ENCODE measurements around the gene NOL11.
"Not testable (repeated sequence)": the region's sequence is repeated elsewhere in the genome, so short reads cannot be mapped to it uniquely, and the experiment has no call there.

The NOL11 gene

DNA sequence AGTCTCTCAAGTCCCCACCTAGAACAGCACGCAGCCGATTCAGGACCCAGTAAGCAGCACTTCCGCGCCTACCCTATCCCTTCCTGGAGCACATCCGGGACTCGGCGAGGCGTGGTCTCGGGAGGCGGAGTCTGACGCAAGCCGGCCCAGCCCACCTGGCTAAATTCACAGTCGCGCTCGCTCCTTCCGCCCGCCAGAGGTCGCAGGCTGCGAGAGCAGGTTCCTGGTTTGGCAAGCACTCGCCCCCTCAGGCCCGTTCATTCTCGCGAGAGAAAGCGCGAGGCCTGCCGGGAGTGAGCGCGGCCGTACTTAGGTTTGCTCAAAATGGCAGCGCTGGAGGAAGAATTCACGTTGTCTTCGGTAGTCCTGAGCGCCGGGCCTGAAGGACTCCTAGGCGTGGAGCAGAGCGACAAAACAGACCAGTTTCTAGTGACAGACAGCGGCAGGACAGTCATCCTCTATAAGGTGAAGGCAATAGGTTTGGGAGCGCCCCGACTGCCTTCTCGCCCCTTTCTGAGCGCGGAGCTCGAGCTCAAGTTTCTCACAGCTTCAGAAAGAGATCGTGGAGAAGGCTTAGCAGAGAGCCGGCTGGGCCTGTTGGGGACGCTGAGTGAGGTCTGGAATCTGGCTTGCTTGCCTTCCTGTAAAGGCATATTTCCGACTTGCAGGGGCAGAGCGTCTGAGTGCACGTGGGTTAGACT, at the start of gene NOL11:
NOL11 (plus strand) TSS at position 313 of the 701 bp plus-strand sequence; CDS start at position 325, 12 bp downstream.
- in situ Hi-C loops (cut with MboI; ENCODE audit: low sequenced_read_pairs): no loop called here

DNA sequence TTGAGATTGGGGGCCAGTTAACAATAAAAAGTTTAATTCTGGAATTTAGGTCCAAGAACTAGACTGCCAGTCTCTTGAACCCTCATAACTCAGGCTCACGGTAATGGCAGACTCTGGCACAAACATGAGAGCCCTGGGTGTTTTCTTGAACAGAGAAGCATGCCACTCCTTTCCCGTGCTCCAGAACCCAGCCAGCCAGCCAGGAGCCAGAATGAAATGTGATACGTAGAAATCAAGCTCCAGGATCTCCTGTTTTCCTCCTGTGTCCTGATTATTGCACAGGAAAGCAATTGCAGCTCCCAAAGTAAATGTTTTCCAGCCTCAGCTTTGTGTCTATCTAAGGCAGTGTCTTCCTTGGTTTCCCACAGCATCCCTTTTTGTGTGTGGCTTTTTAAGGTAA, 46.2 kb upstream of the NOL11 start:
- in situ Hi-C loops (cut with MboI; ENCODE audit: low sequenced_read_pairs): no loop called here

DNA sequence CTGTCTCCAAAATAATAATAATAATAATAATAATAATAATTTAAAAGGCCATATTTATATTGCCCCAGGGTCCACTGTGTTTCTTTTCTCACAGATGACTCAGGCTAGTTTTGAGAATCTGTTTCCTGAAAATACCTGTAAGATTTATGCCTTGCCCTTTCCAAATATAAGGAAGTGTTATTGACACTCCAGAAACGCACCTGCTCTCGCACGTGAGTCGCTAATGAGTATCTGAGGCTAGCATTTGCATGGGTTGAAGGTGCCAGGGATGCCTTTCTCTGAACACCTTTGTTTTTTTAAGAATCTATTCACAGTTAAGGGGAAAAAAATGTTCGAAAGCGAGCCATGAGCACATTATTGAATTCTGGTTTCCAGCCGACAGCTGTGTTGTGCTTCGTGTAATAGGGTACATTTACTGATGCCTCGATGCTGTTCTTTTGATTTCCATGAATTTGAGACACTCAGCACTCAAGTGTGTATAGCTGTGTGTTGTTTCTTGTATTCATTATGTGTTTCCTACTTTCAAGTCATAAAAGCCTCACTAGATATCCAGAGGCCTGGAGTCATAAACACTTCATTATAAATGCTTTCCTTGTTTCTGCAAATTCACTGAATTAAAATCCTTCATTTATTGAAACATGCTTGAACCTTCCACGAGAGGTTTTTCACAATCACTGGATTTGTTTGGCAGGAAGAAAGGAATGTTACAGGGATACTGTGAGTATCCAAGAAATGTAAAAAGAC, 45.0 kb upstream of the NOL11 start:
- in situ Hi-C loops (cut with MboI; ENCODE audit: low sequenced_read_pairs): no loop called here

DNA sequence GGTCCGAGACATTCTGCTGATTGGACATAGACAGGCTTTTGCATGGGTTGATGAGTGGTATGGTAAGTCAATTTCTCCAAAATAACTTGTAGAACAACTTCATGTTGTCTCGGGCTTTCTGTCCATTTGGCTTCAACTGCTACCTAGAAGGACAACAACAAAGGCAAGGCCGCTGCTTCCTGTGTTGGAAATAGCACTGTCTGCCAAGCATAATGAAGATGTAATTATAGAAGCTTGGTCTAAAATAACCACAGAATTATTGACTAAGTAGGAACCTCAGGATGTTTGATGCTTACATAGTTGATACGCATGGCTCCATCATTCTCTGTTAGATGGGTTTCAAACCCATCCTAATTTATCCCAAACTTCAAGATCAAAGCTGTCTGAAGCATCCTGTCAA, 42.3 kb upstream of the NOL11 start:
- in situ Hi-C loops (cut with MboI; ENCODE audit: low sequenced_read_pairs): no loop called here

DNA sequence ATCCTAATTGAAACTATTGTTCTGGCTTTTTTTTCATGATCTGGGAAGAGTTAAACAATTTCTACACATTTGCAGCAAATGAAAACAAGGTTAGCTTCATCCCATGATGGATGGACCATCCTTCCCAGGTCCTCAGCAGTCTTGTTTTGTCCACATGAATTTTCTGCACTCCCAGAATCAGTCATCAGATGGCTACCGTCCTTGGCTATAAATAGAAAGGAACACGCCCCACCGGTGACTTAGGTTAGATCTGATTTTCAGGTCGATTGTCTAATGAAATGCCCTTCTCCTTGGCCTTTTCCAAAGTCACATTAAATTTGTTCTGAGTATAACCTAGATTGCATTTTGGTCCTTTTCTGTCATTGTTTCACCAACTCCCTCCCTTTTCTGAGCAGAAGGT, 41.4 kb upstream of the NOL11 start:
- in situ Hi-C loops (cut with MboI; ENCODE audit: low sequenced_read_pairs): no loop called here

DNA sequence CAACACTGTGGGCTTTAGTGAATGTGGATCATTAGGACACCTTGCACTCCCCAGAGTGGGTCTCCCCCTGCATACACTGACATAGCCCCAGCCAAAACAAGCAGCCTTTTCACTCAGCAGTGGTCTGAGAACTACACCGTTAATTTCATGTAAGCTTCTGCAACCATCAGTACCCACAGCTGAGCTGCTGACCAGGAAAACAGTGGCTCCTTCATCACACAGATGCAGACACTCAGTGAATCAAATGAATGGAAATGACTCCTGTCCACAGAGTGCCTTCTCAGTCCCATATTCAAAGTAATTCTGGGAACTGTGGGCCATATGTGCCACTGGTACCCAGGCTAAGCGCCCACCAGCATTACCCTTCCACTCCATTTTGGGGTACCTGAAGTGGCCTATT, 39.3 kb upstream of the NOL11 start:
- in situ Hi-C loops (cut with MboI; ENCODE audit: low sequenced_read_pairs): no loop called here

DNA sequence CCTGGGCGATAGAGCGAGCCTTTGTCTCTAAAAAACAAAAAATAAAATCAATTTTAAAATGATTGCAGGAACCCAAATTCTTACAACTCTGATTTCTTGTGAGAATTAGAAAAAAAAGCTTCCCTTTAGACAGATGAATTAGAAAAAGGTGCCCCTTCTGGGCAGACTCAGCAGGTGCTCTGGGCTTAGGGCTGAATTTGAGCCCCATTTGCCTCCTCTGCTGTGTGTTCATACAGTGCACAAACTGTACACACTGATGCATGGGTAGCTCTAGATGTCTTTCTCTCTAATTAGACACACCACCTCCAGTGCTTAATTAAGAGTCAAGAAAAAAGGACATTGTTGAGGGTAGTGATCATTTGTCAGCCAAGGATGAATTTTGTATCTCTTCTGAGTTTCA, 38.5 kb upstream of the NOL11 start:
- in situ Hi-C loops (cut with MboI; ENCODE audit: low sequenced_read_pairs): no loop called here

DNA sequence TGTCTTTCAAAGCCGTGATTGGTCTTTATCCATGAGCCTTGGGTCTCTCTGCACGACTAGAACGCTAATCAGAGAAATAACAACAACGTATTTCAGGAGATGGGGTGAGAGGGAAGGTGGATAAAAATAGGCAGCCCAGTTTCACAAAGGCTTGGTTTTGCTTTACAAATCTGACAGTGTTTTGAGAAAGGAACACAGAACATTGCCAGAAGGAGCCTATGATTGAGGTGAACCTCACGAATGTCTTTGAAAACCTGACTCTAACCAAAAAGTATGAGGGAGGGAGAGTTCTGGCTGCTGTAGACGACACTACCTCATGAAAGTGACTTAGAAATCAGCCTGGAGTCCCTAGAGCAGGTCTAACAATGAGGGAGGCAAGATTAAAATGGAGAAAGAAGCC, 38.0 kb upstream of the NOL11 start:
- in situ Hi-C loops (cut with MboI; ENCODE audit: low sequenced_read_pairs): loop anchor here (10.0 kb wide), 1 partner anchor 305 kb away; the partner anchor contains the start of gene PITPNC1

DNA sequence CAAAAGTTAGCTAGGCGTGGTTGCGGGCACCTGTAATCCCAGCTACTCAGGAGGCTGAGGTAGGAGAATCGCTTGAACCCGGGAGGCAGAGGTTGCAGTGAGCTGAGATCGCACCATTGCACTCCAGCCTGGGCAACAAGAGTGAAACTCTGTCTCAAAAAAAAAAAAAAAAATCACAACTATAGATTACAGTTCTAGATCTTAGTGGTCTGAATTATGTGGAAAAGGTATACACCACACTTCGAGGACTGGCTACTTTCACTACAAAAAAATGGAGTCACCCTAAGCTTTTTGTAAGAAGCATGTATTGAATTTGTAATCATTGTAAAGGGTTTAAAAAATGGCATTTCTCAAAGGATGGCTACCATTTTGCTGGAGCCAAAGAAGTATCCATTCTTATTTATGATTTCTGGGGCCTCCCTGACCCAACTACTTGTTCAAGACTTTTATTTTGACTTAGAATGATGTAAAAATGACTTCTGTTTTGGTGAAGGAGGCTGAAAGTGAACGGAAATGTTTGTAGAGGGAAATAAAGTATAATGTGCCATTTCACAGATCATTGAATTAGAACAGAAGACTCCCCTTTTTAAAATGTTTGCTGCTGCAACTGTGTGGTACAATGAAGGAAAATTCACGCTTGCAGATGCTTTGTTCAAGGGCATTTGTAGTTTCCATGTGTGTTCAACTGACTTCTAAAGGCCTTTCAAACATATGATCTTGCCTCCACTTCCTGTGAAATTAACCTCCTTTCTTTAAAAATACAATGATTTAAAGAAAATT, 37.1 kb upstream of the NOL11 start:
- in situ Hi-C loops (cut with MboI; ENCODE audit: low sequenced_read_pairs): loop anchor here (10.0 kb wide), 1 partner anchor 306 kb away; the partner anchor contains the start of gene PITPNC1

DNA sequence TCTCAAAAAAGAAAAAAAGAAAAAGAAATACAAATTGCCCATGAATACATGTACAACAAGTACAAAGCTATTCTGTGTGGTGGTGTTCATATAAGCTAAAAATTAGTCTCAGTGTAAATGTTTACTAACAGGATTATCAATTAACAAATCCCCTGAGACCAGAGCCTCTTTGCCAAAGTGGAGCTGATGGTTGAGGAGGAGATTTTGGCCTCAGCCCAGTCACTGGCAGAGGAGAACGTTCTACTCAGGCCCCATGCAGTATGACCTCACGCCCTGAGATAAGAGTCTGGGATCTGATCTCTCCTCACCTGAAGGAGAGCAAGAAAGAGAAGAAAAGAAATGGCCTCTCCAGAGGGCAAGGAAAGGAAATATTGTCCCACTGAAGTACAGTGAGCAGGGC, 35.5 kb upstream of the NOL11 start:
- in situ Hi-C loops (cut with MboI; ENCODE audit: low sequenced_read_pairs): loop anchor here (10.0 kb wide), 1 partner anchor 307 kb away; the partner anchor contains the start of gene PITPNC1

DNA sequence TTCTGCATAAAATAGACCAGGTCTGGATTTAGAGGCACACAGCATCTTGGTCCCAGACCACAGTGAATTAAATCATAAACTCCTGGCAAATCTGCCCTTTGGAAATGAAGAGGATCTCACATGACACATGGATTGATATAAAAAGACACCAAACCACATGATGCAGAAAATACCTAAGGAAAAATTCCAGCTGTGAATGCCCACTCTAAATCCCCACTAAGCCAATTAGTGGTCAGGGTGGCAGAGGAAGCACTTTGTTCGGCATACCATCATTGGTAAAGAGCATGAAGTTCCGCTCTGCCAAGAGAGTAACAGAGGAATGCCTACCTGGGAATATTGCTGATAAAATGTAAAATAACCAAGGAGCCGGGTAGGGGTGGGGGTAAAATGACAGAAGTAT, 32.4 kb upstream of the NOL11 start:
- in situ Hi-C loops (cut with MboI; ENCODE audit: low sequenced_read_pairs): loop anchor here (10.0 kb wide), 1 partner anchor 311 kb away; the partner anchor contains the start of gene PITPNC1

DNA sequence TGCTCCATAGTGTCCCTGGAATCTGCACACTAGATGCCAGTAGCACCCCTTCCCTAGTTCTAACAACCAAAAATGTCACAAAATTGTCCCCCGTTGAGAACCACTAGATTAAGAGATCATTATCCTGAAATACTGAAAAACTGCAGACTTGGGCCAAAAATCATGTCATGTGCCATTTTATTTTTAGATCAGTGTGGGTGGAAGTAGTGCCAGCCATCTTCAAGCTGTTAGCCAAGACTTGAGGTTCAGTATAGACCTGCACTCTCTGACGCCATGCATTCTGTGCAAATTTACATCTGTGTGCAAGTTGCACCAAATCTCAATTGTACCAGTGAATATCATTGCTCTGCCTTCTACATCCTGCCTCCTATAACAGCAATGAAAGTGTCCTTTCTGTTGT, 31.5 kb upstream of the NOL11 start:
- in situ Hi-C loops (cut with MboI; ENCODE audit: low sequenced_read_pairs): loop anchor here (10.0 kb wide), 1 partner anchor 311 kb away; the partner anchor contains the start of gene PITPNC1

DNA sequence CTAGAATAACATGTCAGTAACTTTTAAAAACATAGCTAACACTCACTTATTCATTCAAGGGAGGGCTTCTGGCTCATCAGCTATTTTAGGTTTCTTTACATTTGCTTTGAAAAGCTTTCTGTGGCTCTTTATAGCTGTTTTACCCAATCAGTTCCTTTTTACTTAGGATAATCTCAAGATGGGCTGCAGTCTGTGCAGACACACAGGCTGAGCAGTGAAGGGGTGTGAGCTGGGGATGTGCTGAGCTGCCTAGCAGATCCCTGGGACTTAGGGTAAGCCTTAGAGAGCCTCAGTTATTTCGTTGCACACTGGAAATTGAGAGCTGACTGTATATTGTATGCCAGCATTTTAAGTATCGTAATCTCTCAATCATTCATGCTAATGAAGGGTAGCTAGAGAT, 30.2 kb upstream of the NOL11 start:
- in situ Hi-C loops (cut with MboI; ENCODE audit: low sequenced_read_pairs): loop anchor here (10.0 kb wide), 1 partner anchor 313 kb away; the partner anchor contains the start of gene PITPNC1

DNA sequence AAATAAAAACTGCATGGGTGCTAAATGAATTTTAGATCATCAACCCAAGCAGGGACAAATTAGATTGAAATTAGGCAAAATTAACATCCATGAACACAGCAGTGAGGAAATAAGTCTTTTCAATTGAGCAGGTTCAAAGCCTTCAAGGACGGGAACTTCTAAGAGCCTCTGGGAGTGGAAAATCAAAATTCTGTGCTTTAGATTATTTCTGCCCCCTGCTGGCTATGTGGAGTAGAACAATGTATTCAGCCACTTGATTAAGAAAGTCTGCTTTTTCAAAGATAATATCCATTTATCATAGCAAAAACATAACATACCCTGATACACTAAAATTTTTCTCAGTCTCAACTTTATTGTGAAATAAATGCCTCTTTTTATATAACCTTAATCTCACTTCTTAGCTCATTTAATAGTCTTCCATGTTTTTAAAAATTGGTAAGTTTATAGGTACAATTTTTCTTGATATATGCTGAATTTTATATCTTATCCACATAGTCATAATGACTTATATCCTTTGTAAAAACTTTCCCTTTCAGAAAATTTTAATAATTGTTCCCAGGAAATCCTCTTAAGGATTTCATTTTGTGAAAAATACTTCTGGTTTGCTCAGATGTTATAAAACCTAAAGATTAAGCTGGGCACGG, 28.1 kb upstream of the NOL11 start:
- in situ Hi-C loops (cut with MboI; ENCODE audit: low sequenced_read_pairs): loop anchor here (10.0 kb wide), 1 partner anchor 315 kb away; the partner anchor contains the start of gene PITPNC1

DNA sequence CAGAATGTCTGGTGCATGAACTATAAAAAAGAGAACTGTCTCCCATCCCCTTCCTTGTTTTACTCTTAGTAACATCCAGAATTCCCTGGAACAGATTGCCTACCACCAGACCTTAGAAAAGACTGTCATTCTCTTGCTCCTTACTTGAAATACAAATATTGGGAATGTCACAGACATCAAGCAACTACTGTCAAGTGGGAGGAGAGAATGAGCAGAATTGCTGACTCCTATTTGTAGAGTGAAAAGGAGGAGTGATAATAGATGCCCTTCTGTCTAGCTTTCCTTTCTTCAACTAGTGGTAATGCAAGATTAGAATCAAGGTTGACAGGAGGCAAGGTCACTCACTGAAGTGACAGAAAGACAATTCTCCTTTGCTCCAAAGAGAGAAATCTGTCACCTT, 23.9 kb upstream of the NOL11 start:
- in situ Hi-C loops (cut with MboI; ENCODE audit: low sequenced_read_pairs): no loop called here

DNA sequence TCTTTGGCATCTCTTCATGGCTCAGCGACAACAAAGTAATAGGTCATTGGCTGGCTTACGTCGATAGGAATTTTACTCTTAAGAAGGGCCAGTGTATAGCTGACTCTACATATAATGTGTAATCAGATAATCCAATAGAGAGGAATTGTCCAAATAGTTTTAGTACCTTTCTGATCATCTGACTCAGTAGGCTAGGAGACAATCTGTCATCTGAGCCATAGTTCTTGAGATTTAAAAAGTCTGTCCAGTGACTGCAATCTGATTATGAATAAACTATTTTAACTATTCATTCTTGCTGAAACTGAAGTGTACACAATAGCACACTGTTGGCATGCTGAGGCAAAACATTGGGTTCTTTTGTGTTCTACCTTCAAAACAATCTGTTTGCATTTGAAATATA, 21.4 kb upstream of the NOL11 start:
- in situ Hi-C loops (cut with MboI; ENCODE audit: low sequenced_read_pairs): no loop called here

DNA sequence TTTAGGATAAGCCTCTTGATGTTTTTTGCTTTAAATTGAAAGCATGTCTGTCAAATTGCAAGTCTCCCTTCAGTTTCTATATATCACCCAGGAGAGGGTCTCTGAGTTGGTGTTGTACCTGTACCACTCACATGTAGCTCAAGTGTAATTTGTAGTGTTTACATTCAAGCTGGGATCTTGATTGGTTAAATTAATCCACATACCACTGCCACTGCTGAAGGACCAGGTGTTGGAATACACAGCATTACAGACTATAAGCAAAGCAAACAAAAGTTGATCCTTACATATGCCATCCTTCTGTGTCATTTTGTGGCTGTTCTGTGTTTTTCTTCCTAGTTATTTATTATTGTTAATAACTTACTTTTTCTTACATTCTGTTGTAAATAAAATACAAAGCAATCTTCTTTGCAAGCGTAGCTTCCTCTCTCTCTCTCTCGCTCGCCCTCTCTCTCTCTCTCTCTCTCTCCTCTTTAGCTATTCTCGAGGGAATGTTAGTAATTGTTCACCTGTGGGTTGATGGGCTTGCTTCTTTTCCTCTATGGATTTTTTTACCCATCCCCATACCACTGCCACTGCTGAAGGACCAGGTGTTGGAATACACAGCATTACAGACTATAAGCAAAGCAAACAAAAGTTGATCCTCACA, 20.8 kb upstream of the NOL11 start:
- in situ Hi-C loops (cut with MboI; ENCODE audit: low sequenced_read_pairs): no loop called here

DNA sequence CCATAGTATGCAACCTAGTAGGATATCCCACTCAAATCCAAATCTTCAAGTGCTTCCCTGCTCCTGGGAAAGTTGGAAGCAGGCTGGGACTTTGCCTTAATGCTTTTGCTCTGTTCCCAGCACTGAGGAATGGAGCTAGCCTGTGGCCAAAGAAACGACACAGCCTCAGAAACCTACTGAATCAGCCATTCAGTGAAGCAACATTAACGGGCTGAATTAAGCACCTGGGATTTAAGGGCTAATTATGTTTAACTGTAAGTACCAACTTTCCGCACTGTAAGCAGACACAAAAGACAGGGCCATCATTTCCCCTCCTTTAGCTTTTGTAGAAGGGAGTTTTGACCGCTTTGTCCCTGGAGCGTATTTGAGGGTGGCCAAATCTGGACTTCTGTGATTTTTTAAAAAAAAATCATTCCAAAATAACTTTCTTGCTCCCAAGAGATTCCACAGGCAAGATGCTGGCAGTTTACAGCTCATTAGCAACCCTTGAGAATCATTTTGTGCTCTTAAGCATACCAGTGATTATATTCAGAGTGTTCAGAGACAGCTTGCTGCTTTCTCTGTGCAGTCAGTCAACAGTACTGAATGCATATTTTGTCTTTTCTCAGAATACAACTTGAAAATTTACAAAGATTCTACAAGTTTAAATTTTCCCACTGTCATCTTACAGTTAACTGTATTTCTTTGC, 17.6 kb upstream of the NOL11 start:
- in situ Hi-C loops (cut with MboI; ENCODE audit: low sequenced_read_pairs): no loop called here

DNA sequence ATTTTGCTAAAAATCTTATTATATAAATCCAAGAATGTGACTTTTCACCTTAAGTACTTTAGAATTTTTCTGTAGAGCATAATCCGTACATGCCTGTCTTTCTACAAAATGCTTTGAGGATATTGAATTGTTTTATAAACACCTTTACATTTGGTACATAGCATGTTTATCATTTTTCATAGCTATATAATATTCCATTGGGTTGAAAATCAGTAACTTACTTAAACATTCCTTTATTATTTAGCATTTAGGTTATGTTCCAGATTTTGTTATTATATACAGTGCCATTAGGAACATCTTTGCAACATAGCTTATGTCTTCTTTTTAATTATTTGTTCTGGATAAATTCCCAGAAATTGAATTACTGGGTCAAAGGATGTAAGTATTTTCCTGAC, 17.0 kb upstream of the NOL11 start:
- in situ Hi-C loops (cut with MboI; ENCODE audit: low sequenced_read_pairs): no loop called here

DNA sequence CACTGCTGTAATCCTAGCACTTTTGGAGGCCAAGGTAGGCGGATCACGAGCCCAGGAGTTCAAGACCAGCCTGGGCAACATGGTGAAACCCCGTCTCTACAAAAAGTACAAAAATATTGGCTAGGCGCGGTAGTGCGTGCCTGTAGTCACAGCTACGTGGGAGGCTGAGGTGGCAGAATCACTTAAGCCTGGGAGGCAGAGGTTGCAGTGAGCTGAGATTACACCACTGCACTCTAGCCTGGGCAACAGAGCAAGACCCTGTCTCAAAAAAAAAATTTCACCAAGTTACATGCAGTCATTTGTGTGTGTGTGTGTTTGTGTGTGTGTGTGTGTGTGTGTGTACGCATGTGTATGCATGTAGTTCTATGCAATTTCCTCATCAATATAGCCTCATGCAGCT, 14.9 kb upstream of the NOL11 start:
- in situ Hi-C loops (cut with MboI; ENCODE audit: low sequenced_read_pairs): not testable (repeated sequence)
